WI38 (cell line): ENCODE measurements around the gene UGT1A3.
"Not testable (repeated sequence)": the region's sequence is repeated elsewhere in the genome, so short reads cannot be mapped to it uniquely, and the experiment has no call there.

Experiments
- H3K4me3 ChIP-seq: 2 replicates; pipeline ENCODE4 v1.5.1; 2011; ENCODE audit warnings: low read depth, mild to moderate bottlenecking, control low read depth, low read length
- TF ChIP-seq, protein P1 (sequence below): IDR thresholded peaks from 2 replicates; pipeline ENCODE4 v1.5.1; 2012; ENCODE audit warnings: low read depth, mild to moderate bottlenecking, control low read depth, low read length

UGT1A3 gene

DNA sequence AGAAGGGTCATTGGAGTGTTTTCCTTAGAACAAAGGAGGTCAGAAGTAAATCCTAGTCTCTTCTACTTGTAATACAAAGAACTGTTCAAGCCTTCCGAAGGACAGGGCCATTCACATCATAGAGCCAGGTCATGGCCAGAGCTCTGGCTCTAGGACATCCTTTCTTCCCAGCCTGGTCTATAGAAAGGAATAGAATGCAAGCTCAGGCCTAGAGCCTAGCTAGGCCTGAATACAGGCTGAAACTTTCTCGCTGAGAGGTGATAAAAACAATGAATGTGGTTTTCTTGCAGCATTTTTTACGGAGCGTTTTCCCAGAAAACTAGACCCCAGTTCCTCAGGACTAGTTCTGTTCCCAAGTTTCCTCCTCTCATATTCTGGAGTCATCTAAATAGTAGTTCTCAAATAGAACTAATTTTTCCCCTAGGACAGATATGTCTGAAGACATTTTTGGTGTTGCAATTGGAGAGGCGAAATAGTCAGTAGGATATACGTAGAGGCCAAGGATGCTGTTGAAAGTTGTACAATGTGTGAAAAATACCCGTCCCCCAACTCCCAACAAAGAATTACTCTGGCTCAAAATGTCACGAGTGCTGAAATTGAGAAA is 29.3 kb upstream of the UGT1A3 start:
- TF ChIP-seq, protein P1, sequence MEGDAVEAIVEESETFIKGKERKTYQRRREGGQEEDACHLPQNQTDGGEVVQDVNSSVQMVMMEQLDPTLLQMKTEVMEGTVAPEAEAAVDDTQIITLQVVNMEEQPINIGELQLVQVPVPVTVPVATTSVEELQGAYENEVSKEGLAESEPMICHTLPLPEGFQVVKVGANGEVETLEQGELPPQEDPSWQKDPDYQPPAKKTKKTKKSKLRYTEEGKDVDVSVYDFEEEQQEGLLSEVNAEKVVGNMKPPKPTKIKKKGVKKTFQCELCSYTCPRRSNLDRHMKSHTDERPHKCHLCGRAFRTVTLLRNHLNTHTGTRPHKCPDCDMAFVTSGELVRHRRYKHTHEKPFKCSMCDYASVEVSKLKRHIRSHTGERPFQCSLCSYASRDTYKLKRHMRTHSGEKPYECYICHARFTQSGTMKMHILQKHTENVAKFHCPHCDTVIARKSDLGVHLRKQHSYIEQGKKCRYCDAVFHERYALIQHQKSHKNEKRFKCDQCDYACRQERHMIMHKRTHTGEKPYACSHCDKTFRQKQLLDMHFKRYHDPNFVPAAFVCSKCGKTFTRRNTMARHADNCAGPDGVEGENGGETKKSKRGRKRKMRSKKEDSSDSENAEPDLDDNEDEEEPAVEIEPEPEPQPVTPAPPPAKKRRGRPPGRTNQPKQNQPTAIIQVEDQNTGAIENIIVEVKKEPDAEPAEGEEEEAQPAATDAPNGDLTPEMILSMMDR: no peak
- no peak overlapping the region for H3K4me3 ChIP-seq

DNA sequence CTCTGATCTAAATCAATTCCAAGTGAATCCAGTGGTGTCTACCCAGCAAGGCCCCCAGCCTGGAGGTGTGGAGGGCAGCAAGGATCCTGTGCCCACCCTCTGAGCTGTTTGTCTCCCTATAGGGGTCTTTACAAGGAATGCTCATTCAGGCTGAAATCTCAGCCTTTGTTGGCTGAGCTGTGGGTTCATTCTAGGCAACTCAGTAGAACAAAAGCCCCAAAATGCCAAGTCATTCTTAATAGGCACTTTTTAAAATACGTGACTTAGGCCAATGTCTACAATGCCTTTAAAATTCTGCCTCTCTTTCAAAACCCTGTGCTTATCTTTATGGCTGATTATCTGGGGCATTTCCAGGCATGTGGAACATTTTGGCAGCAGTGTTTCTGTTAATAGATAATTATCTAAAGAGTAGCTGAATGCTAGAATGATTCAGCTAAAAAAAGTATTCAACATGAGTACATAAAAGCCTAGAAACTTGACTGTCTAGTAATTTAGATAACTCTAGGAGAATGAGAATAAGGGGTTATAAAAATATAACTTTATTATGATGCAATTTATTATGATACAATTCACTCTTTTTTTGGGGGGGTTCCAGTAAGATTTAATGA is 28.7 kb upstream of the UGT1A3 start:
- TF ChIP-seq, protein P1: no peak
- no peak overlapping the region for H3K4me3 ChIP-seq

GRCh38 chr2:233700842-233701241 is 28.0 kb upstream of the UGT1A3 start:
- not testable (repeated sequence) for H3K4me3 ChIP-seq

DNA sequence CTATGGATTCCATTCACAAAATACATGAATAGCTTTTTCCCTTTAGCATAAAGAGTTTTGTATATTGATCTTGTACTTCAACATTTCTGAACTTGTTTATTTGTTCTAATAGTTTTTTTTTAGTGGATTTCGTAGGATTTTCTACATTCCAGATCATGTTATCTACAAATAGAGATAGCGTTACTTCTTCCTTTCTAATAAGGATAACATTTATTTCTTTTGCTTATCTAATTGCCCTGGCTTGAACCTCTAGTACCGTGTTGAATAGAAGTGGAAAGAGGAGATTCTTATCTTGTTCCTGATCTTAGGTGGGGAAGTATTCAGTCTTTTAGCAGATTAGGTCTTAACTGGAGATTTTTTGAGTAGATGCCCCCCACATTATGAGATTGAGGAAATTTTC is 26.6 kb upstream of the UGT1A3 start:
- H3K4me3 ChIP-seq: no peak overlapping the region
- TF ChIP-seq, protein P1: no peak

DNA sequence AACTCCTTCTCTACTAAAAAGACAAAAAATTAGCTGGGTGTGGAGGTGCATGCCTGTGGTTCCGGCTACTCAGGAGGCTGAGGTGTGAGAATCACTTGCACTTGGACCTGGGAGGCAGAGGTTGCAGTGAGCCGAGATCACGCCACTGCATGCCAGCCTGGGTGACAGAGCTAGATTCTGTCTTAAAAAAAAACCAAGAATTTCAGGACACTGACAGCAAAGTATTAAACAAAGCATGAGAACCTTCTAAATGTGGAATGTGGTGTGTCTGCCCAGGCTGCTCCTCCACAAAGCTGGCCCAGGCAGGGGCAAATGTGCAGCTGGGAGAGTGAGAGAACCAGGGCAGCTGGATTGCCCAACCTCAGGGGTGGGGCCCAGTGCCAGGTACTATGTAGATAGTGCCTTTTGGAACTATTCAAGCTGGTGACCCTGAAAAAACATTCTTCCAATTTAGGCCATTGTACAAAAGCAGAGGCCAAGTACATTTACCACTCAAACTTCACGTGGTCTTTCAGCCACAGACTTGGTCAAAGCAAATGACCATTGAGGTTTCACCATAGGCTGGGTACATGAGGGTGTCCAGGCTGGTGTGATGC is 22.8 kb upstream of the UGT1A3 start:
- H3K4me3 ChIP-seq: no peak overlapping the region
- TF ChIP-seq, protein P1: no peak

GRCh38 chr2:233706720-233707119 is 22.1 kb upstream of the UGT1A3 start:
- TF ChIP-seq, protein P1: no peak
- H3K4me3 ChIP-seq: no peak overlapping the region

DNA sequence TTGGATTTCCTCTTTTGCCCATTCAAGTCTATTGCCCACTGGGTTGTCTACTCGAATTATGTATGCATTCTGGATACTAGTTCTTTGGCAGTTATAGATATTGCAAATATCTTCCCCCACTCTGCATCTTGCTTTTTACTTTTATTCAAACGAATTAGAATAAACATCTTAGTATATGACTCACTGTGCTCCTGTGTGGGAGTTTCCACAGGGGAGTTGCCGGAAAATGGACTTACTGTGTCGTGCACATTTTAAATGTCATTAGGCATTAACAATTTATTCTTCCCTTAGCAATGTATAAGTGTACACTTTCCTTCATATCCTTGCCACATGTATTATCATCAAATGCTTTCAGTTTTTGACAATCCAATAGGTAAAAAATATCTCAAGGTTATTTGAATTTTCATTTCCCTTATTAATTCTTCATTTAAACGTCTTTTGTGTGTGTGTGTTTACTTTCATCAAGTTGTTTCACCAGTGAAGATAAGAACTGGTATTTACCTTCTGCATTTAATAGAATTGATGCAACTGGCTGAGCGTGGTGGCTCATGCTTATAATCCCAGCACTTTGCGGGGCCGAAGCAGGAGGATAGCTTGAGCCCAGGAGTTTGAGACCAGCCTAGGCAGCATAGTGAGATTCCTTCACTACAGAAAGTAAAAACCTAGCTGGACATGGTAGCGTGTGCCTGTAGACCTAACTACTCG is 20.8 kb upstream of the UGT1A3 start:
- no peak overlapping the region for H3K4me3 ChIP-seq
- TF ChIP-seq, protein P1: no peak
